HepG2 (cell line): ENCODE data around the gene SLC7A11. TPM values are rescaled to one million over a fixed set of nuclear protein-coding genes. Genes with fewer than 3 reads are reported as not detected.

Experiments
- ATM ChIP-seq: fragments of 450-650 bp; IDR thresholded peaks from 2 replicates; pipeline ENCODE4 v1.7.1; 2017; ENCODE audit warnings: mild to moderate bottlenecking, borderline replicate concordance
- EP300 ChIP-seq, 3 experiments: sonication (generic) in 1 of 3; formaldehyde crosslinking in 1 of 3; IDR thresholded peaks; 2 replicates each; pipeline versions ENCODE4 v1.5.1 to v1.6.1; 2011 to 2020; ENCODE audit warnings: low read depth in 2 of 3, low read length in 2 of 3, borderline replicate concordance in 1 of 3, improper control_type of control experiment in 1 of 3, mild to moderate bottlenecking in 1 of 3, missing genetic modification reagents in 1 of 3, moderate library complexity in 1 of 3
- EZH2 ChIP-seq: conservative IDR thresholded peaks from 2 replicates; pipeline ENCODE4 v1.6.1; 2012; ENCODE audit warnings: mild to moderate bottlenecking, low read depth, low read length, moderate library complexity
- HIC2 ChIP-seq: sonication (generic); formaldehyde crosslinking; IDR thresholded peaks from 2 replicates; pipeline ENCODE4 v1.9.0; 2022; ENCODE audit warnings: low read depth, missing genetic modification reagents
- HOXA5 ChIP-seq: sonication (generic); formaldehyde crosslinking; IDR thresholded peaks from 2 replicates; pipeline ENCODE4 v1.4.0; 2020; ENCODE audit warnings: missing genetic modification reagents
- ISL2 ChIP-seq: sonication (generic); formaldehyde crosslinking; IDR thresholded peaks from 2 replicates; pipeline ENCODE4 v1.5.0; 2020; ENCODE audit warnings: missing genetic modification reagents
- KAT2B ChIP-seq: fragments of 150-350 bp; IDR thresholded peaks from 2 replicates; pipeline ENCODE4 v1.6.1; 2014; ENCODE audit warnings: low read depth, low read length, borderline replicate concordance
- MAFF ChIP-seq: IDR thresholded peaks from 2 replicates; pipeline ENCODE4 v1.6.1; 2011; ENCODE audit warnings: low read depth, low read length, improper control_type of control experiment
- MAFK ChIP-seq, 2 experiments: IDR thresholded peaks in 1 of 2; conservative IDR thresholded peaks in 1 of 2; 2 replicates each; pipeline ENCODE4 v1.6.1; 2011; ENCODE audit warnings: improper control_type of control experiment in 2 of 2, low read length in 2 of 2
- MLX ChIP-seq: IDR thresholded peaks from 2 replicates; pipeline ENCODE4 v1.6.1; 2016
- MNT ChIP-seq: fragments of 450-650 bp; IDR thresholded peaks from 2 replicates; pipeline ENCODE4 v1.6.1; 2016
- MXI1 ChIP-seq: IDR thresholded peaks from 3 replicates; pipeline ENCODE4 v1.6.1; 2012; ENCODE audit warnings: low read depth, low read length, inconsistent platforms, borderline replicate concordance
- PPARG ChIP-seq: conservative IDR thresholded peaks from 2 replicates; pipeline ENCODE4 v1.6.1; 2016; ENCODE audit warnings: missing biosample characterization, missing genetic modification reagents
- SRSF4 ChIP-seq: fragments of 200-400 bp; formaldehyde crosslinking; IDR thresholded peaks from one replicate; pipeline ENCODE4 v1.6.1; 2018; ENCODE audit warnings: mild to moderate bottlenecking, low read depth, low read length, moderate library complexity; ENCODE audit not compliant: poor library complexity, severe bottlenecking
- U2AF2 ChIP-seq: fragments of 200-400 bp; formaldehyde crosslinking; IDR thresholded peaks from 2 replicates; pipeline ENCODE4 v1.6.1; 2017; ENCODE audit warnings: low read depth, mild to moderate bottlenecking, low read length
- ZBTB39 ChIP-seq: sonication (generic); formaldehyde crosslinking; IDR thresholded peaks from 2 replicates; pipeline ENCODE4 v1.5.0; 2020; ENCODE audit warnings: missing genetic modification reagents
- ZNF180 ChIP-seq: sonication (generic); formaldehyde crosslinking; IDR thresholded peaks from 2 replicates; pipeline ENCODE4 v1.4.0; 2020; ENCODE audit warnings: low read depth, missing genetic modification reagents, borderline replicate concordance
- ZNF30 ChIP-seq: sonication (generic); formaldehyde crosslinking; IDR thresholded peaks from 2 replicates; pipeline ENCODE4 v1.5.0; 2020; ENCODE audit warnings: mild to moderate bottlenecking, missing genetic modification reagents
- ZNF557 ChIP-seq: sonication (generic); formaldehyde crosslinking; IDR thresholded peaks from 2 replicates; pipeline ENCODE4 v1.4.0; 2020; ENCODE audit warnings: missing genetic modification reagents
- ZNF652 ChIP-seq: IDR thresholded peaks from 2 replicates; pipeline ENCODE4 v1.6.1; 2016; ENCODE audit warnings: low read depth, borderline replicate concordance
- polyA plus RNA-seq, 8 experiments: library from polyadenylated mRNA; depleted of rRNA in 3 of 8; stranded (reverse) in 7 of 8; unstranded in 1 of 8; fragments of >200 nt; fragmentation: Illumina TruSeq in 4 of 8; extraction: Trizol in 4 of 8; gene quantifications; 2 replicates each; pipeline versions ENCODE4 v1.2.1 to v1.2.3, GENCODE V29; 2011 to 2016; ENCODE audit warnings: low read depth in 4 of 8, missing spikeins in 1 of 8, mixed read lengths in 1 of 8; ENCODE audit not compliant: insufficient read depth in 1 of 8
- total RNA-seq, 5 experiments: library from RNA; depleted of rRNA; stranded (reverse); fragments of >200 nt; fragmentation: Illumina TruSeq; extraction: Trizol; gene quantifications; 2 replicates each; pipeline ENCODE4 v1.2.3, GENCODE V29; 2016; ENCODE audit warnings: low read depth in 1 of 5

The SLC7A11 gene
- total and polyA plus RNA-seq, 2 of the 13 experiments (the other 11 are each of a cell fraction or from before 2014, with no cell fraction given) = 15.7 to 17.5 TPM

- TF ChIP-seq MAFK (conservative IDR thresholded peaks at IDR 0.05 in 1 of 2, IDR thresholded peaks at IDR 0.05 in 1 of 2; ENCODE audit: low read length in 2 of 2) (peak; percentile 89 to 98), ATM (no peak), MLX (CRISPR knock-in tag) (no peak; the same call in 1 of the 2 replicates), MAFF (peak; percentile 95), SRSF4 (no peak), MNT (peak; percentile 86), ZNF652 (CRISPR knock-in tag) (0 out of 2 replicates have a peak, but pooled peaks have one; percentile 8), PPARG (CRISPR knock-in tag) (peak; percentile 32; the same call in 1 of the 2 replicates), U2AF2 (no peak), ISL2 (CRISPR knock-in tag) (peak; percentile 84), HIC2 (no peak), MXI1 (peak; percentile 97), HOXA5 (CRISPR knock-in tag) (peak; percentile 43; the same call in 1 of the 2 replicates), ZNF30 (no peak), ZNF180 (CRISPR knock-in tag) (no peak), KAT2B (no peak), ZBTB39 (CRISPR knock-in tag) (no peak), EP300 (IDR thresholded peaks at IDR 0.05; ENCODE audit: low read depth in 2 of 2, low read length in 2 of 2) (peak in 1 of 2 experiments; percentile 91; a peak in 3 of 4 replicates), EP300 (CRISPR knock-in tag; IDR thresholded peaks at IDR 0.05; ENCODE audit: borderline replicate concordance) (peak; percentile 57; the same call in 1 of the 2 replicates), EZH2 (no peak), ZNF557 (no peak; the same call in 1 of the 2 replicates)
Measured at GRCh38 chr4:138242076-138242833, at the start of gene SLC7A11 (continued).
